Superior temporal gyrus (tissue), 1 donor: Measurements from ENCODE around the gene ATG101.
A peak's percentile ranks its signal among the peaks of the same experiment; 100 is the strongest.

ENCODE experiments used
- DNase-seq: peaks from one replicate; pipeline ENCODE4 v3.0.0-alpha.2; 2016; ENCODE audit errors: extremely low spot score

ATG101 gene, protein sequence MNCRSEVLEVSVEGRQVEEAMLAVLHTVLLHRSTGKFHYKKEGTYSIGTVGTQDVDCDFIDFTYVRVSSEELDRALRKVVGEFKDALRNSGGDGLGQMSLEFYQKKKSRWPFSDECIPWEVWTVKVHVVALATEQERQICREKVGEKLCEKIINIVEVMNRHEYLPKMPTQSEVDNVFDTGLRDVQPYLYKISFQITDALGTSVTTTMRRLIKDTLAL

DNA sequence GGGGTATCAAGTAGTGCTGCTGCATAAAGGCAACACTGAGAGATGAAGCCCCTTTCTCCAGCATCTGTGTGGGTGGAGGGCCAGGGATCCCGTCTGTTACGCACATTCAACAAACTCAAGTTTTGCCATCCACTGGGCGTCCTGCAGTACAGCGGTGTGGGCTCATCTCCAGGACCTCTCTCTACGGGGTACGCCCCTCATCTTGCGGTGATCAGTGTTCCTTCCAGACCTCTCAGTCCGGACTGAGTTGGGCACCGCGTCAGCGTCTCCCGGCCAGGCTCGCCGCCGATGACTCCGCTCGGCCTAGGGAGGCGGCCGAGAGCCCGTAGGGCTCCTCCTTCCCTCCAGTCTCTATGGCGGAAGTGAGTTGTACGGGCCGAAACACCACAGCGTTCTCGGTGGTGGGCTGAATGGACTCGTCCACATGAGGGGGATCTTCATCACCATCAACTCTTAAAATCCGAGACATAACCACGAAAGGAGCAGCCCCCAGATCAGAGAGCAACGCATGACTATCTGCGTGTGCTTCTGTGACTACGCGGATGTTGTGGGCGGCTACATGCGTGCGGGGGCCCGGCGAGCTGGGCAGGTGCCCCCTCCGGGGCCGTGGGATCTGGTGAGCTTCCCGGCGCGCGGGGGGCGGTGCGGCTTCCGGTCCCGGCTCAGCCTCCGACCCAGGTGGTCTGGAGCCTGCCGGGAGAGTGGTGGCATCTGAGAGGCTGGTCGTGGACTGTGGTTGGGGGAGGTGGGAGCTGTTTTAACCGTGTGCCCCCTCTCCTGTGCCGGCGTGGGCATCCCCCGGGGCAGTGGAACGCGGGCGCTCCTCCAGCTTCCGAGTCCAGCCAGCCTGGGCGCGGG lies at the start of gene ATG101:
TSS of gene ATG101 (plus strand) at position 652 of the 858 bp plus-strand sequence. CDS start 3,673 bp downstream, outside the sequence.
- peak; percentile 97 for DNase-seq

DNA sequence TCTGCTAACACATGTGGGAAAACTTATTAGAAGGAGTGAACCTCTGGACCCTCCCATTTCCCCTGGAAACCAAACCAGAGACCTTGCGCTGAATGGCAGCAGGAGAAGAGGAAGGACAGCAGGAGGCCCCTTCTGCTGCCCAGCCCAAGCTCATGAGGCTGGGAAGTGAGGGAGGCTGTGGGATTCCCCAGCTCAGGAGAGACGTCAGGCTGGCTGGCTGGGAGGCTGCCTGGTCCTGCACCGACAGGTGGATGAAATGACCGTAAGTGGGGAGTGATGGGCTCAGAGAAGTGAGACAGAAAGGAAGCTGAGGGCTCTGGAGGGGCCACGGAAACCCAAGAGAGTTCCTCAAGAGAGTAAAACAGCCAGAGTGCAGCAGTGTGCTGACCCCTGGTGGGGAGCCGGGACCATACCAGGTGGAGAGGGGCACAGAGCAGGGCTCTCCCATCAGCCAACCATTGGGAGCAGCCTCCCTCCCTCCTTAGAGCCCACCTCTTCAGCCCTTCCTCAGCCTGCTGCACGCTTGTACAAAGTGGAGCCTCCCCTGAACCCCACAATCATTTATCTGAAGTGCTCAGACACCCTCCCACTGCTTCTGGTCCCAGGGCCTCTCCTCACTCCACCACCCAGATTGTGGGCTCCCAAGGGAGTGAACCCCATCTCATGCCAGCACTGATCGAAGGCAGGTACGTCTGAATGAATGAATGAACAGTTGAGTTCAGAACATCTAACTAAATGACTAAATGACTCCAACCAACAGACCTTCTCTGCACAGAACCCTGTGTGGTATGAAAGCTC lies 49.0 kb upstream of the ATG101 start:
- no peak for DNase-seq

DNA sequence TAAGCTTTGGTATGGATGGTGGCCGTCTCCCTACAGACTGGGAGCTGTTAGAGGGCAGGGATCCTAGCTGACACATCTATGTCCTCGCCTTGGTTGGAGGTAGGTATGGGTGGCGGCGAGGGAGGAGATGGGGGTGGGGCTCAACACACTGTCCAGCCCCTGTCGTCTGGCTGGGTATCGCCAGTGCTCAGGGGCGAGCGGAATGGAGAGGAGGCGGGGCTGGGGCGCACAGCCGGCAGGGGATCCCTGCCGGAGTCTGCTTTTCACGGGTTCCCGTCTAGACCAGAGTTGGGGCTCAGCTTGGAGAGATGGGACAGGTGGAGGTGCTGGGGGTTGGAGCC lies 47.0 kb upstream of the ATG101 start:
- DNase-seq, result no peak

DNA sequence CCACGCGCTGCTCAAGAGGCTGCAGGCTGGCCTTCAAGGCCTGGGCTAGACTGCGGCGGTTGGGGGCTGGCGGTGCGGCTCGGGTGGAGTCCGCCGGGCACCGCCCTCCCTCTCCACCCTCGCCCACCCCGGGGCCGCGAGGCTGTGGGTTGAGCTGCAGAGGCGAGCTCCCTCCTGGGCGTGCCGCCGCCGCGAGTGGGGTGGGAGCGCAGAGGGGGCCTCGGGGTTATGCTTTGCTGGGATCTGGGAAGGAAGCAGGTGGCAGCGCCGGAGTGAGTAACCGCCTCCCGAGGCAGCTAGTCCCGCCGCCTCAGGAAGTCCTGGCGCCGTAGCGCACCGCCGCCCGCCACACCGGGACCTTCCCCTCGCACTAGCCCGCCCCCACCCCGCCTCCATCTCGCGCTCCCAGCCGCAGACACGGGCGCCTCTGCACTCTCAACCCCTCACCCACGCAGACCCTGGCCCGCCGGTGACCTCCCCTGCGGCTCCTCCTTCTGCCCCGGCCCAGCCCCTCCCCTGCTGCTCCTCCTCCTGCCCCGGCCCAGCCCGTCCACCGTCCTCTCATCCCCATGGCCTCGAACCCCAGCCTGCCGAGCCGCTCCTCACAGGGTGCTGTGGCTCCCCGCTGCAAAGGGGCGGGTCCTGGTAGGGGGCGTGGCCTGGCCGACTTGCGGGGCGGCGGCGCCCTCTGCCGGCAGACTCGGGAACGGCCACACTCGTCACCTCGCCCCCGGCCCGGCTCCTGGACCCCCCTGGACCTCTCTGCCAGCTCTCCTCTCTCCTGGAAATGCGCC lies 46.4 kb upstream of the ATG101 start:
- DNase-seq, result peak; percentile 71

DNA sequence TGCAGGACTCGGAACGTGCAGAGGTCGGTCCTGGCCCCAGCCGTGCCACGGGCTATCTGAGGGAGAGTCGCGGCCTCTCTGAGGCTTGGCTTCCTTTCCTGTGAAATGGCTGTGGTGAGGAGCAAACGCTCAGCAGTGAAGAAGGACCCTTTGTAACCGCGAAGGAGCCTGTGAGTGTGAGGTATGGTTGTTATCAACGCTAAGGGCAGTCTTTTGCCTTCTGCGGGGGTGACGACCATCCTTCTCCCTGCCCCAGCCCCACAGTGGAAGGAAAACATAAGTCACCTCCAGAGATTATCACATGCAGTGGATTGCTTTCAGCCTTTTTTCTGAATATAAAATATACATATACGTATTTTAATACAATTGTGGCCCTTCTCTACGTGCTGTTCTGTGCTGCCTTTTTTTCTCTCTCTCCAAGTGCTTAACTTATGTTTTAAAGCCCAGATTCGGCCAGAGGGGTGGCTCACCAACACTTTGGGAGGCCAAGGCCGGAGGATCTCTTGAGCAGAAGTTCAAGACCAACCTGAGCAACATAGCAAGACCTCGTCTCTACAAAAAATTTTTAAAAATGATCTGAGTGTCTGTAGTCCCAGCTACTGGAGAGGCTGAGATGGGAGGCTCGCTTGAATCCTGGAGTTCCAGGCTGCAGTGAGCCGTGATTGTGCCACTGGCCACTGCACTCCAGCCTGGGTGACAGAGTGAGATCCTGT lies 45.6 kb upstream of the ATG101 start:
- no peak for DNase-seq

DNA sequence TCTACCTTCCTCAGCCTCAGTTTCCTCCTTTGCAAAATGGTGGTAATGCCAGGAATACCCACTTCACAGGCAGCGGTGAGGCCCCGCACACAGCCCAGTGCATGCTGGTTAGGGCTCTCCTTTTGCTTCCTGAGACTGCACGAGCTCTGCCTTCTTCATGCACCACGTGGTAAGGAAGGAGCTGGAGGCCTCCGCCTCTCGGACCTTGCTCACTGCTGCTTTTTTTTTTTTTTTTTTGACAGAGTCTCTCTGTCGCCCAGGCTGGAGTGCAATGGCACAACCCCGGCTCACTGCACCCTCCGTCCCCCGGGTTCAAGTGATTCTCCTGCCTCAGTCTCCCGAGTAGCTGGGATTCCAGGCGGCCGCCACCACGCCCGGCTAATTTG lies 44.9 kb upstream of the ATG101 start:
- DNase-seq, result no peak

DNA sequence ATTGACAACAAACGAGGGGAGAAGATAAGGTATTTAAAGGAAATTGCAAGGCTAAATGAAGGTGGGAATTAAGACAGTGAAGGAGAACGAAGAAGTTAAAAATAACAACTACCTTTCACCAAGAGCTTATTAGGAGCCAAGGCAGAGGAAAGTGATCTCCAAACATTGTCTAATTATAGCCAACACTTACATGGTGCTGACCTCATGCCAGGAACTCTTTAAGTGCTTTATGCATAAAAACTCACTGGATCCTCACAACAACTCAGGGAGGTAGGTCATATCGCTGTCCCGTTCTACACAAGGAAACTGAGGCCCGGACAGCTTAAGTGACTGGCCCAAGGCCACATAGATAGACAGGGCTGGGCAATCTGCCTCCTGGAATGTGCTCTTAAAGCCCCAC lies 43.5 kb upstream of the ATG101 start:
- DNase-seq, result no peak

DNA sequence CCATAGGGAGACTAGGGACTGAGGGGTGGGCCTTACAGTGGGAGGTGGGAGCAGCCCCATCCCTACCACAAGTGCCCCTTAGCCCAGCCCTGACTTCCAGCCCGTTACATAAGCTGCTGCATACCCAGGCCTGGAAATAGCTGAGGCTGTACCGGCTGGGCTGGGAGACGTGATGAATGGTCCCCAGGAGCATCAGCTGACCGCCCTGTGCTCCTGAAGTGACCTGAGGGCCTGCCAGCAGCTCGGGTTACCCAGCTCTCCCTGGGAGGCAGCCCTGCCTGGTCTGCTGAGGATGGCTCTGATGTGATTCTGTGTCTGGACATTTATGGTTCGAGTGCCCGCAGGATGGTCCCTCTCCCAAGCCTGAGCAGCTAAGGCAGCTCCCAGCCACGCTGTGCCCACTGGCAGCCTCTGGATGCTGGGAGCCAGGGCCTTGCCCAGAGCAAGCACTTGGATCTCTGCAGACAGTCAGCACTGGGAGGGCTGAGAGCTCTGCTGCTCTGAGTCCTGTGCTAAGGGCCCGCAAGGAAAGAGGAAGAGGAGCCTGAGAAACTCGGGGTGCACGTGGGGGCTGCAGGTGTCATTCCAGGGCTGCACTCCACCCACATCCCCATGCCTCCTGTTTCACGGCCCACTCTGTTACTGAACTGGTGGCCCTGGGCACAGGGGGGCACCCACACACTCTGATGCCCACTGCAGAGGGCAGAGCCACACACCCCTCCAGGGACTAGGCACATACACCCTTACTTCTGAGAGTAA lies 42.5 kb upstream of the ATG101 start:
- no peak for DNase-seq

DNA sequence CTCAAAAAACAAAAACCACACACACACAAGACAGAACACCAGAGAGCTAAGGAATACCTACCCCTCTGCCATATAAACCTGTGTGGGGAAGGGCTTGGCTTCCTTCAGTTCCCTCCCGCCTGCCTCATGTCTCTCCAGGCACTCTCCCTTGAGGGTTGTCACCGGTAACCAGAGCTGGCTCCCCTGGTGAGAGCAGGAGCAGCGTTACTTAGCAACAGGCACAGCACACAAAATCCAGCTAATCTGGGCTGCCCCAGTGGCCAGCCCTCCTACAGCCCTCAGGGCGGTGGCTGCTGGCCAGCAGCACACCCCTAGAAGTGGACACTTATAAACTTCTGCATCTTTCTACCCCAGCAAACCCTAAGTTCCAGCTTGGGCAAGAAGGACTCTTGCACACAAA lies 40.1 kb upstream of the ATG101 start:
- no peak for DNase-seq

DNA sequence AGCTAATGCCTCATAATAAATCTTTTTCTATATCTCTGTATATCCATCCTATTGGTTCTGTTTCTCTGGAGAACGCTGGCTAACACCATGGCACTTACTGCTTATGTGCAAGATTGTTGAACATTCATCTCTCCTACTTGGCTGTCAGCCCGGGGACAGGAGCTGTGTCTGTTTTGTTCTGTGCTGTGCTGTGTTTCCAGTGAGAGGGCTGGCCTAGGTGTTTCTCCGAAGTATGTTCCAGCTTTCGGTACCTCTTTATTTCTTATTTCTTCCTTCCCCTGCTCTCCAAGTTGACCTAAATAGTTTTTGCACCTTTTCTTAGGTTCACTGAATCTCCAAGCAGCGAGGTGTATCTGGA lies 37.4 kb upstream of the ATG101 start:
- peak; percentile 80 for DNase-seq

DNA sequence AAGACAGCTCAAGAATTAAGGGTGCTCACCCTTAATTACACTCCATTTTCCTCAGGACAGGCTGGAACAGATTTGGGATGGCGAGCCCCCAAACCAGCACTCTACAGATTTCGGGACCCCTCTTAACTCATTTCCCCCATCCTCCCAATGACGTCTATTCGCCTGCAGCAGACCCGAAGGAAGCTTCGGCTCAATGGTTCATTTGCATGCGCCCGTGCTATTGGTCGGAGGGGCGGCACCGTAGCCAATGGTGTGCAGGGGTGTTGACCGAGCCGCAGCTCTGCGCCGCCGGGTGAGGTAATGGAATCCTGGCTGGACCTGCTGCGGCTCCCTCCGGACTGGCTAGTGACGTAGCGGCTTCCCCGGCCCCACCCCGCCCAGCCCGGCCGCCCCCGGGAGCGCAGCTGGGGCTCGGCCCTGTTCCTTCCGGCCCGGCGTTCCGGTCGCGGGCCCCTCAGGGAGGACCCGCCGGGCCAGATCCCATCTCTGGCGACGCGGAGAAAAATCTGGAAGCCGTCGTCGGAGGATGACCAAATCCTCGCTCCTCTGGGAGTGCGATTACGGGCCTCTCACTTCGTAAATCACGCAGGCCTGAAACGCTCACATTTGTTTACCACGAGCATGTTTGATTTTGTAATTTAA lies 36.9 kb upstream of the ATG101 start:
- DNase-seq, result peak; percentile 96

DNA sequence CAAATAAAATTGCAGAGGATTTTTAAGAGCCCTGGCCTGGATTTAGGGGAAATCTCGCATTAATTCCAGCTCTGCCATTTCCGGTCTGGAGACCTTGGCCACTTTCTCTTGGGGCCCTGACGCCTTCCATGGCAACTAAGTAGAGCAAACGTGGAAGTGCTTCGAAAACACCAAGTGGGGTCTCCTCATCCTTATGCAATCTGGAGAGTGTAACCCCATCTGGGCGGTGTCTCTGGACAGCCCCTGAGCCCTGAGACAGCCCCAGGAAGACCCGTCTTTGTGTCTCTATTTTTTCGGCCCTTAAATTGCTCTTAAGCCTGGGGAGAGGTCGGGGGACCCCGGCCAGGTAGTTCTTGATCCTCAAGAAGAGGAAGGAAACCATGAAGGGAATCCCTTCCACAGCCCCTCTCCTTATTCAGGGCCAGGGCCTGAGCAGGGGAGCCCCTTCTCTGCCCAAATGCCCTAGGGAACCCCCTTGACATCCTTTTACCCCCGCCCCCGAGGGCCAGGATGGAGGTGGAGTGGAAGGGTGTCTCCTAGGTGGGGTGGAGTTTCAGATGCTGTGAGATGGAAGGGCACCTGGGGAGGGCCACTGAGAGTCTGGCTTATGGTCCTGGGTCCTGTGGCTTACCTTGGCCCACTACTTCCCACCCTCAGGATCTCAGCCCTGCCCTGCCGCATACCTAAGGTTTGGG lies 36.2 kb upstream of the ATG101 start:
- DNase-seq, result no peak

DNA sequence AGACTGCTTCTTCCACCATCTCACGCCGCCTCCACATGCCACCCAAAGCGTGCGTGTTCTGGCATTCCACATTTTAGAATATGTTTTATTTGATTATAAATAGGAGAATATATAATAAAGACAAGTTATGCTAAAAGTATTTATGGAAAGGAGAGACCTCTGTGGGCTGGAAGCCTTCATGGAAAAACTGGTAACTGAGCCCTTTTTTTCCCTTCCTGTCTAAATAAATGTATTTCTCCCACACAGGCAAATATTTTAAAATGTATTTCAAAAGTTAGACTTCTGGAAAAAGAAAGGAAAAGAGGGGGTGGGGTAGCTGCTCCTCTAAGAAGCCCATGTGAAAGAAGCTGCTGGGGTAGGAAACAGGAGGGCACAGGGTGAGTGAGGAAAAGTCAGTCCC lies 34.6 kb upstream of the ATG101 start:
- no peak for DNase-seq

DNA sequence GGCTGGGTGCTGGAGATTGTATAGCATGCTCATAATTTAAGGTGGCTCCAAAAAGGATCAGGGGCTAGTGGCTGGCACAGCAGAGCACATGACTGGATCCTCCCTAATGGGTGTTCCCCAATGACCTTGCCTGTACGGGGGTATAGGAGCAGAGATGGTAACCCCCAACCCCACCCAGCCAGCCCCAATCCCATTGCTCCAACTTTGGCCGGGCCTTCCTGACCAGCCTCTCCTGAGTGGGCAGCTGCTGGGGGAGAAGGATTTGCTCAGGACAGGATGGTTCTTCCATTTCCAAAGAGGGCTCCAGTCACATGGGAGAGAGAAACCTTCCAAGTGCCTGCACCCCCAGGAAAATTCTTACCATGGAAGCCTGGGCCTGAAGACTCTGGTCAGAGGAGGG lies 33.9 kb upstream of the ATG101 start:
- DNase-seq, result no peak

DNA sequence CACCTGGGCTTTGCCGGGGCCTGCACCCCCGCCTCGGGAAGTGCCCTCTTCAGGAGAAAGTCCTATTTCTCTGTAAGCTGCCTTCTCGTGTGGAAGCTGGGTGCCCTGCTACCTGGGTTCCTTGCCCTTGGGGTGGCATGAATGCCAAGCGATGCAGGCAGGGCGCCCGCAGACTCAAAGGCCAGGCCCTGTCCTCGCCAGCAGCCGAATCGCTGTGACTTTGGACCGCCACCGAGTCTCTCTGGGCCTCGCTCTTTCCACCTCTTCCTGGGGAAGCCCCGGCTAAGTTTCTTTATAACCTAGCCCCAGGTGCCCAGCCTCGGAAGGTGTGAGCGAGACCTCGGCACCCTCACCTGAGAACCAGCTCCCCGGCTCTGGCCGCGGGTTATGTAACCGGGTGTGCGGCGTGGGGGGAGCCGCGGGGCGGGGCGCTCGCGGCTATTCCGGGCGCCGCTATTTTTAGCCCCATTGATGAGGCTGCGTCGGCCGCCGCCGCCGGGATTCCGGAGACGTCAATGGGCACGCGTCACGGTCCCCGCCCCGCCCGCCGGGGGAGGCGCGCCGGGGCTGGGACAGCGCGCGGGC lies 33.1 kb upstream of the ATG101 start:
- DNase-seq, result peak; percentile 71

DNA sequence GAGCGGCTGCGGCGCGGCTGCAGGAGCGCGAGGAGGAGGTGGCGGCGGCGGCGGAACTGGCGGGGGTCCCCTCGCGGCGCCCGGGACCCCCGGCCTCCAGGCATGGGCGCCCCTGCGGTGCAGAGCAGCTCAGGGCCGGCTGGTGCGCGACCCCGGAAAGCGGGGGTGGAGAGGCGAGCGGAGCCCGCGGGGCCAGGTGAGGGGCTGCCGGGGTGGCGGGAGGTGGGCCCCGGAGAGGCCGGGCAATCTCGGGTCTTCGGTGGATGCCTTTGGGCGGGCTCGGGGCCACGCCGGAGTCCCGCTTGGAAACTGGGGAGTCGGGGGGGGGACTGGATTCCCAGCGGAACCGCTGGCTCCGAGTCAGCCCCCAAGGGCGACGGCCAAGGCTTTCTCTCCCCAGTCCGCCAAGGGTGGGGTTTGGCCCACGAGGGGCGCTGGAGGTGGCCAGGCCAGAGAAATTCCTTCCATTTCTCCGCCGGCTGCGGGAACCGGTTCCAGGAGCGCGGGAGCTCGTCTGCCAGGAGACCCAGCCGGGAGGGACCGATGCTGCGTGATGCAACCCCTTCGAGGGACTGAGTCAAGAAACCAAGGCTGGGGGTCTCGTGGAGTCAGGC lies 32.4 kb upstream of the ATG101 start:
- no peak for DNase-seq

DNA sequence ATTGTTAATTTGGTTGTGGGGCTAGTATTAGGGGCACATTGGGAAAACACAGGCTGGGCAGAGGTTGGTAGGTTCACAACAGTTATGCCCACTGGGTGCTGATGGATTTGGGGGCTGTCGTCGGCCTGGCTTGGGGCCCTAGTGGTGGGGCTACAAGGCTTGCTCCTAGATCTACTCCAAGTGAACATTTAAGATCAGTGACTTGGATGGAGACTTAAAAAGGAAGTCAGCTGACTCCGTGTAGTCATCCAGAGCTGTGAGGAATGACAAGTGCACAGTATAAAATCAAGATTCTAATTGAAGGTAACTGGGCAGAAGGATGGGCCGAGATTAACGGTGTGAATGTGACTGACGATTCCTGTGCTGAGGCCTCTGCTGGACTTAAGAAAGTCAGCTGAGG lies 31.3 kb upstream of the ATG101 start:
- DNase-seq, result peak; percentile 46

DNA sequence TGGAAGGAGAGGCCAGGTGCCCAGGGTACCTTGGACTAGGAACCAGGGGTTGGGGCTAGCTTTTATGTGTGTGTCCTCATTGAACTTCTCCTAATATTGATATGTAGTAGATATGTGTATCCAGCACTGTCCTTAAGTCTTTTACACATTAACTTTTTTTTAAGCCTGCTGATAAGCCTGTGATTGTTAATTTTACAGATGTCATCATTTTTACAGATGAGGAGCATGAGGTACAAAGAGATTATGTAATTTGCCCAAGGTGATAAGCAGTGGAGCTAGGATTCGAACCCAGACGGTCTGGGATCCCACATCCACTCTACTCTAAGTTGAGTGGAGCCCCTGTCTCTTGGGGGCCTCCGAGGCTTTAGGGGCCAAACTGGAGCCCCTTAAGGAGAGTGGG lies 28.7 kb upstream of the ATG101 start:
- no peak for DNase-seq

DNA sequence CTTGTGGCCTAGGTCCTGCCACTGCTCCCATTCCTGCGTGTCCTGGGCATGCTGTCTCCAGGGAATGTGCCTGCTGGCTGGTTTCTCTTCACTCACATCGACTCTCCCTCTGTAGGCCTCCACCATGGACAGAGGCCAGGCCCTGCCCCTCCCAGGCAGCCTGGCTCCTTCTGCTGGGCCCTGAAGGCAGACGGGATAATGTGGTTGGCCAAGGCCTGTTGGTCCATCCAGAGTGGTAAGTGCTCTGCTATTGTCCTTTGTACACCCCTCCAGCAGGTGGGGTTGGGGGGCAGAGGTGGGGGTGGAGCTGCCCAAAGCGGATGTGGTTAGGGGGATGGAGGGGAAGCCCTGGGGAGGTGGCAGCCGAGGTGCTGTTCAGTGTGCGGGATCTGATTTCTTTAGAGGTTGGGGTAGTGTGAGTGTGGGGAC lies 28.1 kb upstream of the ATG101 start:
- DNase-seq, result no peak
